Measurements from ENCODE around the gene SKIDA1.

GRCh38 chr10:21495752-21496342, 29.6 kb downstream of the SKIDA1 start:
- TF ChIP-seq POLR2AphosphoS5 (IDR thresholded peaks at IDR 0.05; ENCODE audit: borderline replicate concordance, low read depth, low read length) (no peak; the same call in 1 of the 2 replicates), EZH2 (IDR thresholded peaks at IDR 0.05) (no peak), FOXP2 (optimal IDR thresholded peaks at IDR 0.05; ENCODE audit: control extremely low read depth, extremely low read length, insufficient read depth) (no peak)

Measured in SK-N-MC (cell line).